KMS-11 (cell line): ENCODE results near the gene DUOXA1.
"Not testable (repeated sequence)": the region's sequence is repeated elsewhere in the genome, so short reads cannot be mapped to it uniquely, and the experiment has no call there.

ENCODE experiments used
- H2AFZ ChIP-seq: fragments of 200-600 bp; sonication (generic); 2 replicates; pipeline ENCODE4 v1.6.1; 2016; ENCODE audit warnings: antibody characterized with exemption, mixed run types, low read depth
- H3K27ac ChIP-seq: fragments of 200-600 bp; sonication (generic); 2 replicates; pipeline ENCODE4 v1.6.1; 2016; ENCODE audit warnings: mild to moderate bottlenecking, mixed run types
- H3K27me3 ChIP-seq: fragments of 200-600 bp; sonication (generic); 2 replicates; pipeline ENCODE4 v1.6.1; 2017; ENCODE audit warnings: mild to moderate bottlenecking, low read depth, mixed run types, moderate library complexity; ENCODE audit not compliant: insufficient read depth
- H3K36me3 ChIP-seq: fragments of 200-600 bp; sonication (generic); 2 replicates; pipeline ENCODE4 v1.6.1; 2017; ENCODE audit warnings: mild to moderate bottlenecking, mixed run types; ENCODE audit not compliant: insufficient read depth
- H3K4me1 ChIP-seq: fragments of 200-600 bp; sonication (generic); 2 replicates; pipeline ENCODE4 v1.6.1; 2016; ENCODE audit warnings: mild to moderate bottlenecking, low read depth, mixed run types; ENCODE audit not compliant: poor library complexity, severe bottlenecking
- H3K4me2 ChIP-seq: fragments of 200-600 bp; sonication (generic); 2 replicates; pipeline ENCODE4 v1.7.0; 2016; ENCODE audit warnings: mild to moderate bottlenecking, mixed run types
- H3K4me3 ChIP-seq: fragments of 200-600 bp; sonication (generic); IDR thresholded peaks from 2 replicates; pipeline ENCODE4 v1.6.1; 2017; ENCODE audit warnings: low read depth, low read length, mixed read lengths; ENCODE audit not compliant: insufficient read depth
- H3K79me2 ChIP-seq: fragments of 200-600 bp; sonication (generic); 2 replicates; pipeline ENCODE4 v1.6.1; 2016; ENCODE audit warnings: low read depth, mixed run types; ENCODE audit not compliant: insufficient read depth
- H3K9ac ChIP-seq: fragments of 200-600 bp; sonication (generic); 2 replicates; pipeline ENCODE4 v1.6.1; 2016; ENCODE audit warnings: mild to moderate bottlenecking, mixed run types
- H4K20me1 ChIP-seq: fragments of 200-600 bp; sonication (generic); 2 replicates; pipeline ENCODE4 v1.6.1; 2016; ENCODE audit warnings: mild to moderate bottlenecking, mixed run types; ENCODE audit not compliant: insufficient read depth
- CTCF ChIP-seq: fragments of 200-600 bp; sonication (generic); conservative IDR thresholded peaks from 2 replicates; pipeline ENCODE4 v1.6.1; 2017; ENCODE audit warnings: low read depth, mild to moderate bottlenecking, antibody characterized with exemption, low read length, moderate library complexity, mixed read lengths

DUOXA1 gene

GRCh38 chr15:45136378-45136764 is 6.7 kb upstream of the DUOXA1 start:
- no peaks in the 10 kb centered on the region for H3K79me2 ChIP-seq
- no peak overlapping the region for H2AFZ ChIP-seq
- no peaks in the 10 kb centered on the region for H3K4me1 ChIP-seq
- no peaks in the 10 kb centered on the region for H4K20me1 ChIP-seq
- H3K9ac ChIP-seq: no peak overlapping the region
- no peaks in the 10 kb centered on the region for H3K27me3 ChIP-seq
- no peaks in the 10 kb centered on the region for H3K36me3 ChIP-seq
- no peak overlapping the region for H3K27ac ChIP-seq
- no peak for TF ChIP-seq CTCF
- H3K4me3 ChIP-seq: no peak overlapping the region
- H3K4me2 ChIP-seq: no peak overlapping the region

- not testable (repeated sequence) for H3K4me3 ChIP-seq, H3K4me1 ChIP-seq, H3K4me2 ChIP-seq, H3K27ac ChIP-seq, H3K27me3 ChIP-seq, H3K79me2 ChIP-seq, H3K9ac ChIP-seq, H3K36me3 ChIP-seq, H2AFZ ChIP-seq, H4K20me1 ChIP-seq
Measured at GRCh38 chr15:45135705-45136377, 6.2 kb upstream of the DUOXA1 start.

GRCh38 chr15:45134682-45135604 is 5.3 kb upstream of the DUOXA1 start:
- no peak overlapping the region for H3K27ac ChIP-seq
- H3K36me3 ChIP-seq: no peaks in the 10 kb centered on the region
- no peak overlapping the region for H3K4me3 ChIP-seq
- no peak overlapping the region for H3K4me2 ChIP-seq
- no peak overlapping the region for H3K9ac ChIP-seq
- no peaks in the 10 kb centered on the region for H3K79me2 ChIP-seq
- H4K20me1 ChIP-seq: no peaks in the 10 kb centered on the region
- no peaks in the 10 kb centered on the region for H3K27me3 ChIP-seq
- no peak for TF ChIP-seq CTCF
- no peaks in the 10 kb centered on the region for H3K4me1 ChIP-seq
- no peak overlapping the region for H2AFZ ChIP-seq

GRCh38 chr15:45134046-45134445 is 4.4 kb upstream of the DUOXA1 start:
- no peak overlapping the region for H2AFZ ChIP-seq
- H3K27ac ChIP-seq: no peak overlapping the region
- no peak overlapping the region for H3K4me2 ChIP-seq
- H3K4me3 ChIP-seq: no peak overlapping the region
- no peak for TF ChIP-seq CTCF
- H4K20me1 ChIP-seq: no peaks in the 10 kb centered on the region
- no peaks in the 10 kb centered on the region for H3K36me3 ChIP-seq
- H3K4me1 ChIP-seq: no peaks in the 10 kb centered on the region
- no peak overlapping the region for H3K9ac ChIP-seq
- H3K27me3 ChIP-seq: no peaks in the 10 kb centered on the region
- H3K79me2 ChIP-seq: no peaks in the 10 kb centered on the region

- Histone ChIP-seq H3K4me2 (no peak overlapping the region), H3K4me3 (no peak overlapping the region), H2AFZ (no peak overlapping the region), H3K9ac (no peak overlapping the region), H3K4me1 (no peaks in the 10 kb centered on the region), H4K20me1 (no peaks in the 10 kb centered on the region), H3K27ac (no peak overlapping the region), H3K79me2 (no peaks in the 10 kb centered on the region), H3K27me3 (no peaks in the 10 kb centered on the region), H3K36me3 (no peaks in the 10 kb centered on the region)
- no peak for TF ChIP-seq CTCF
Measured at GRCh38 chr15:45133561-45133920, 3.9 kb upstream of the DUOXA1 start.
